Measurements from ENCODE around the gene ZXDC. TPM values are rescaled to one million over a fixed set of nuclear protein-coding genes. Genes with fewer than 3 reads are reported as not detected.

The ZXDC gene
- total RNA-seq, 4 donors from 2014 or later, result 16.0 to 34.5 (median 27.3) TPM

DNA sequence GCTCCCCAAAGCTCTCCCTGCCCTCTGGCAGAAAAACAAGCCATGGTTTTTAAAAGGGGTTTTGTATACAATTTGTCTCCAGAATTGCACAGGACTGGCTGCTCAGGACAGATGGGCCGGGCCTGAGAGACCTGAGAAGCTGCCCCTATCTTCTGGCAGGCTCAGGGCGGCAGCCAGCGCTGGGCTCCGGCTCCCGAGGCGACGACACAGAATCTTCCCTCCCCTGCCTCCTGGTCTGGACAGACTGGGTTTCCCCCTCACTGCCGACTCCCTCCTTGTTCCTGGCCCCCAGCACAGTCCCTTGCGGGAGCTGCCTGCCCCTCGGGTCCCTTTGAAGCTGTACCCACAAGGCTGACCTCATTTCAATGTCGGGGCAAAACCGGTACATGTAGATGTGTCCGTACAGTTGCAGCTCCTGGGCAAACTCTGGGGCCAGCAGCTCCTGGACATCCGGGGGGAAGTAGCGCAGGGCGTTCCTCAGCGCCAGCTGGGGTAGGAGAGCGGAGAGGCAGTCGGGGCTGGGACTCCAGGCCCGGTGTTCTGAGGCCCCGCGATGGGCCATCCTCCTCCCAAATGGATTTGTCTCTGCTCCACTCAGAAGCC, 34.7 kb upstream of the ZXDC start:
- no peak overlapping the region for H3K27ac ChIP-seq
- intact Hi-C loops (cut with DNase I), result no loop called here
- H3K9me3 ChIP-seq, result no peaks in the 10 kb centered on the region
- TF ChIP-seq, protein P1, sequence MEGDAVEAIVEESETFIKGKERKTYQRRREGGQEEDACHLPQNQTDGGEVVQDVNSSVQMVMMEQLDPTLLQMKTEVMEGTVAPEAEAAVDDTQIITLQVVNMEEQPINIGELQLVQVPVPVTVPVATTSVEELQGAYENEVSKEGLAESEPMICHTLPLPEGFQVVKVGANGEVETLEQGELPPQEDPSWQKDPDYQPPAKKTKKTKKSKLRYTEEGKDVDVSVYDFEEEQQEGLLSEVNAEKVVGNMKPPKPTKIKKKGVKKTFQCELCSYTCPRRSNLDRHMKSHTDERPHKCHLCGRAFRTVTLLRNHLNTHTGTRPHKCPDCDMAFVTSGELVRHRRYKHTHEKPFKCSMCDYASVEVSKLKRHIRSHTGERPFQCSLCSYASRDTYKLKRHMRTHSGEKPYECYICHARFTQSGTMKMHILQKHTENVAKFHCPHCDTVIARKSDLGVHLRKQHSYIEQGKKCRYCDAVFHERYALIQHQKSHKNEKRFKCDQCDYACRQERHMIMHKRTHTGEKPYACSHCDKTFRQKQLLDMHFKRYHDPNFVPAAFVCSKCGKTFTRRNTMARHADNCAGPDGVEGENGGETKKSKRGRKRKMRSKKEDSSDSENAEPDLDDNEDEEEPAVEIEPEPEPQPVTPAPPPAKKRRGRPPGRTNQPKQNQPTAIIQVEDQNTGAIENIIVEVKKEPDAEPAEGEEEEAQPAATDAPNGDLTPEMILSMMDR (IDR thresholded peaks at IDR 0.05), result no peak
- no peak for TF ChIP-seq POLR2A (IDR thresholded peaks at IDR 0.05)
- 61 to 75% methylated on average over 5 to 9 of the region's 22 CpGs for WGBS, 2 donors
- no peaks in the 10 kb centered on the region for H3K36me3 ChIP-seq
- peaks cover 0 to 7% (median 0%) of the 10 kb centered on the region in 4 donors for H3K27me3 ChIP-seq
- H3K4me1 ChIP-seq, result peaks cover 0 to 29% (median 3%) of the 10 kb centered on the region in 3 donors
- no peak for DNase-seq
- no peak overlapping the region for H3K4me3 ChIP-seq

DNA sequence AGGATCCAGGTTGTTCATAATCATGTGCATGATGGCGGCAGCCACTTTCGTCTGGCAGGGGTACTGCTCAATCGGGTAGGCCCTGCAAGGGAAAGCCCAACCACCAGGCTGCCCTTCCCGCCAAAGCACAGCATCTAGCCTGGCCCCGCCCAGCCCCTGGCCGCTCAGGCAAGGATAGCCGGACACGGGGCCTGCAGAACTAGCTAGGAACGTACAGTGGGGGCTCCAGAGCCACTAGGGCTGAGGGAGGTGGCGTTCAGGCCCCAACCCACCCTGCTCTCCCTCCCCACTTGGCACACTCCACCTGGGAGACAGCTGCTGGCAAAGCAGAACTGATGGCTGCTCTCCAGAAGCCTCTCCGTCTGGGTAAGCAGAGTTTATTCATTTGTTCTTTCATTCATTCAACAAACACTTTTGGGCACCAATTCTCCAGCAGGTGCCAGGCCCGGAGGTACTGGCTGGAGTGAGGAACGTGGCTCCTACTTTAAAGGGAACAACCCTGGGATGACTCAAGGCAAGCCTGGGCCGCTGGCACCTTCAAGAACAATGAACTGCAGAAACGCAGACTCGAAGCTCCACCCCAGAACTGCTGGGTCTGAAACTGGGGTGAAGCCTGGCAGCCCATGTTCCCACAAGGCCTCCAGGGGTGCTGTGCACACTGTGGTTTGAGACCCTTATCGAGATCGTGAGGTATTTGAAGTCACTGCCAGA, 34.1 kb upstream of the ZXDC start:
- WGBS, 2 donors, result 12 to 32% methylated on average over 5 to 8 of the region's 18 CpGs
- TF ChIP-seq, protein P1 (IDR thresholded peaks at IDR 0.05), result no peak
- TF ChIP-seq POLR2A (IDR thresholded peaks at IDR 0.05), result no peak
- no peak overlapping the region for H3K4me3 ChIP-seq
- no peaks in the 10 kb centered on the region for H3K36me3 ChIP-seq
- H3K27ac ChIP-seq, result no peak overlapping the region
- H3K27me3 ChIP-seq, result peaks cover 0 to 13% (median 0%) of the 10 kb centered on the region in 4 donors
- intact Hi-C loops (cut with DNase I), result no loop called here
- DNase-seq, result no peak
- peaks cover 0 to 29% (median 3%) of the 10 kb centered on the region in 3 donors for H3K4me1 ChIP-seq
- H3K9me3 ChIP-seq, result no peaks in the 10 kb centered on the region

DNA sequence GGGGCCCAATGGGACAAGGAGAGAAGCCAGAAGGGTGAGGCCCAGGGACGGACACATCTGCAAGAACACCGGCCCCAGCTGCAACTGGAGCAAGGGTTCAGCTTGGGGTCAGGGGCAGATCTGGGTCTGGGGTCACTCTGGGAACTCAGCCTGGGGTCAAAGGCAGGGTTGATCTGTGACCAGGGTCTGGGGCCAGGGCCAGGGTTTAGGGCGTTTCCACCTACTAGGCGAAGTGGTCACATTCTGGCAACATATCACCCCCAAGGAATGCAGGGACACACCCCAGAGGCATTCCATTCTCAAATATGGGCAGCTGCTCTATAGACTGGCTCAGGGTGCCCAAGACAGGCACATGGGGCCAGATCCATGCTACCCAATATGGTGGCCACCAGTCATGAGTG, 32.9 kb upstream of the ZXDC start:
- H3K27me3 ChIP-seq, result peaks cover 0 to 14% (median 0%) of the 10 kb centered on the region in 4 donors
- H3K36me3 ChIP-seq, result no peaks in the 10 kb centered on the region
- intact Hi-C loops (cut with DNase I), result no loop called here
- DNase-seq, result no peak
- WGBS, 2 donors, result 94% methylated on average over 2 of the region's 4 CpGs; no CpG with 5 or more reads in 1 of the 2 donors
- TF ChIP-seq, protein P1 (IDR thresholded peaks at IDR 0.05), result no peak
- no peak for TF ChIP-seq POLR2A (IDR thresholded peaks at IDR 0.05)
- H3K27ac ChIP-seq, result no peak overlapping the region
- no peaks in the 10 kb centered on the region for H3K9me3 ChIP-seq
- H3K4me3 ChIP-seq, result no peak overlapping the region
- peaks cover 0 to 29% (median 3%) of the 10 kb centered on the region in 3 donors for H3K4me1 ChIP-seq

DNA sequence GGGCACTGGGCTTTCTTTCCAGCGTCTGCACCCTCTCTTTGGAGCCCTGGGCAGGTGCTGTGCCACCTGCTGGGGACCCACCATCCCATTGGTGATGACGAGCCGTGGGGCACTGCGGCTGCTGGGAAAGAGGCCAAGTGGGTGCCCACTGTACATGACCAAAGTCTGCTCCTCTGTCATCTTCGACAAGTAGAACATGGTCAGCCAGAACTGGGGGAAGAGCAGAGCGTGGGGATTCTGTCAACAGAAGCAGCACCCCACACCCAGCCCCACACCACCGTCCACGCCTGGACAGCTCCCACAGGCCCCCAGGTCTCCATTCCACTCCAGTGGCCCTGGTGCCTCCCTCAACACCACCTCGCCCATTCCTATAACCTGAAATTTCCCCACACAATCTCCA, 32.2 kb upstream of the ZXDC start:
- H3K4me3 ChIP-seq, result no peak overlapping the region
- TF ChIP-seq, protein P1 (IDR thresholded peaks at IDR 0.05), result no peak
- TF ChIP-seq POLR2A (IDR thresholded peaks at IDR 0.05), result no peak
- no peaks in the 10 kb centered on the region for H3K36me3 ChIP-seq
- H3K9me3 ChIP-seq, result no peaks in the 10 kb centered on the region
- H3K27me3 ChIP-seq, result peaks cover 0 to 14% (median 0%) of the 10 kb centered on the region in 4 donors
- peaks cover 0 to 22% (median 3%) of the 10 kb centered on the region in 3 donors for H3K4me1 ChIP-seq
- H3K27ac ChIP-seq, result no peak overlapping the region
- intact Hi-C loops (cut with DNase I), result no loop called here
- DNase-seq, result no peak
- WGBS, 2 donors, result 83 to 97% methylated on average over 5 to 6 of the region's 9 CpGs

DNA sequence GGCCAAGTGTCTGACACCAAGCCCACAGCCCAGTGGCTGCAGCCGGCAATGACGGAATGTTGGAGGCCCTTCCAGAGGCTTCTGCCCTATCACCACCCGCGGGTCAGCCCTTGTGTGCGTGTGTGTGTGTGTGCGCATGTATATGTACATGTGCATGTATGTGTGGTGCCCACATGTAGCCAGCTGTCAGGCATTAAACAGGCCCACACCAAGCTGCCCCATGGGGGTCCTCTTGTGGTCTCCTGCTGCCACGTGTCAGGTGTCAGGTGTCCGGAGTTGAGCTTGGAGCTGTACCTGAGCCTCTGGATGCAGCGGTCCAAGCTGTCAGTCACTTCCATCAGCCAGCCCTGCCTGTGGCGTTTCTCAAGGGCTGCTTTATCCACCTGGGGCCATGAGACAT, 28.0 kb upstream of the ZXDC start:
- Histone ChIP-seq H3K9me3 (no peaks in the 10 kb centered on the region), H3K27ac (no peak overlapping the region), H3K4me3 (no peak overlapping the region), H3K4me1 (no peaks in the 10 kb centered on the region), H3K36me3 (no peaks in the 10 kb centered on the region), H3K27me3 (peaks cover 0 to 14% (median 0%) of the 10 kb centered on the region in 4 donors)
- intact Hi-C loops (cut with DNase I), result no loop called here
- DNase-seq, result no peak
- 80 to 92% methylated on average over 2 to 6 of the region's 10 CpGs for WGBS, 2 donors
- TF ChIP-seq, protein P1 (IDR thresholded peaks at IDR 0.05), result no peak
- no peak for TF ChIP-seq POLR2A (IDR thresholded peaks at IDR 0.05)

Measured in esophagus squamous epithelium (tissue), 5 donors.